ENCODE measurements around the gene YY1. TPM values are rescaled to one million over a fixed set of nuclear protein-coding genes. Genes with fewer than 3 reads are reported as not detected.
A peak's percentile ranks its signal among the peaks of the same experiment; 100 is the strongest.

The YY1 gene
- total RNA-seq, 1 donor from 2014 or later, result 58.9 TPM

DNA sequence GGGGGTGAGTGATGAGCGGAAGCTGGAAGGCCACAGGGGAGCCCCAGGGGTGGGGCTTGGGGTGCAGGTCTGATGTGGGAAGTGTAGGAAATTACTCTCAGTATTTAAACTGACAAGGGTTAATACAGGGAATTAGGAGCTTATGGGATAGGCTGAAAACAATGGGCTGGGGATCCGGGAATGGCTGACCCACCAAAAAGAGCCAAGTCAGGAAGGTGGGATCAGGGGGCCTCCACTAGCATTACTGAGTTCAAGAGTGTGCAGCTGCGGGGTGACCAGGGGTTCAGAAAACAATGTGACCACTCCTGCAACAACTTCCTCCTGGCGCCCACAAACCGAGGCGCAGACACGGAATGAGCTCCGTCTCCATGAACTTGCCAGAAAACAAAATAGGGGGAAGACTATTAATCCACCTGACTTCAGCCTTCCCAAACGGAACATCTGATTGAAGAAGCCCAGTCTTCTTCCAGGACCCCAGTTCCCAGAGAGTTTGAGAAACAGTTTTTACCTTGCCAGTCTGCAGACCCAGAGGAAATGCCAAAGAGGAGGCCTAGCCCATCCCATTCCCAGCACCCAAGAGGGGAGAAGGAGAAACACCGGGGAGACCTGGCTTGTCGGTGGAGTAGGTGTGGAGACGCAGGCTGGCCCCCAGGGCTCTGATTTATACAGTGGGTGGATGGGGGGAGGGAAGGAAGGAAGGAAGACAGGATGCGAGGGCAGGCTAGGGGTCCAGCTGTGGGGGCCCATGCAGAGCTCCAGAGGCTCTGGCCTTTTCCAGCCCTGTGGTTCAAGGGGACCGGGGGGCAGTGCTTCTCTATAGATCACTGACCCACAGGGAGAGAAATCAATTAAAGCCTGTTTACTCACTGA is 16.5 kb upstream of the YY1 start:
- Histone ChIP-seq H2AFZ (replicated peaks) (no peak overlapping the region), H4K20me1 (ENCODE audit: low read depth) (peaks cover 69% of the 10 kb centered on the region), H3K79me2 (ENCODE audit: low read depth) (peaks cover 91% of the 10 kb centered on the region)

GRCh38 chr14:100223332-100224201 is 15.4 kb upstream of the YY1 start:
- peak; percentile 70 for DNase-seq (ENCODE audit: low spot score)
- peak overlapping the region; percentile 93 for H3K27ac ChIP-seq
- H3K9me3 ChIP-seq (ENCODE audit: low read depth), result no peaks in the 10 kb centered on the region
- Mint-ChIP-seq H3K36me3 (peaks cover 6% of the 10 kb centered on the region), H3K9me3 (no peaks in the 10 kb centered on the region), H3K27ac (peak overlapping the region; percentile 76), H3K27me3 (ENCODE audit: insufficient read depth, low read depth) (peaks cover 2% of the 10 kb centered on the region), H3K4me3 (peak overlapping the region; percentile 65), H3K4me1 (peaks cover 3% of the 10 kb centered on the region)
- peaks cover 39% of the 10 kb centered on the region for H3K4me1 ChIP-seq
- no peak overlapping the region for H3K4me3 ChIP-seq
- H3F3A ChIP-seq (ENCODE audit: low read depth), result peaks cover 54% of the 10 kb centered on the region
- peak overlapping the region; percentile 73 for H3K4me2 ChIP-seq
- peaks cover 92% of the 10 kb centered on the region for H3K79me2 ChIP-seq (ENCODE audit: low read depth)
- H3K36me3 ChIP-seq, result no peaks in the 10 kb centered on the region
- no peaks in the 10 kb centered on the region for H3K27me3 ChIP-seq
- peaks cover 77% of the 10 kb centered on the region for H4K20me1 ChIP-seq (ENCODE audit: low read depth)
- H3K9ac ChIP-seq, result peak overlapping the region; percentile 30
- TF ChIP-seq EZH2phosphoT487 (IDR thresholded peaks at IDR 0.05), result no peak
- TF ChIP-seq EZH2 (IDR thresholded peaks at IDR 0.05), result no peak
- TF ChIP-seq, protein P1, sequence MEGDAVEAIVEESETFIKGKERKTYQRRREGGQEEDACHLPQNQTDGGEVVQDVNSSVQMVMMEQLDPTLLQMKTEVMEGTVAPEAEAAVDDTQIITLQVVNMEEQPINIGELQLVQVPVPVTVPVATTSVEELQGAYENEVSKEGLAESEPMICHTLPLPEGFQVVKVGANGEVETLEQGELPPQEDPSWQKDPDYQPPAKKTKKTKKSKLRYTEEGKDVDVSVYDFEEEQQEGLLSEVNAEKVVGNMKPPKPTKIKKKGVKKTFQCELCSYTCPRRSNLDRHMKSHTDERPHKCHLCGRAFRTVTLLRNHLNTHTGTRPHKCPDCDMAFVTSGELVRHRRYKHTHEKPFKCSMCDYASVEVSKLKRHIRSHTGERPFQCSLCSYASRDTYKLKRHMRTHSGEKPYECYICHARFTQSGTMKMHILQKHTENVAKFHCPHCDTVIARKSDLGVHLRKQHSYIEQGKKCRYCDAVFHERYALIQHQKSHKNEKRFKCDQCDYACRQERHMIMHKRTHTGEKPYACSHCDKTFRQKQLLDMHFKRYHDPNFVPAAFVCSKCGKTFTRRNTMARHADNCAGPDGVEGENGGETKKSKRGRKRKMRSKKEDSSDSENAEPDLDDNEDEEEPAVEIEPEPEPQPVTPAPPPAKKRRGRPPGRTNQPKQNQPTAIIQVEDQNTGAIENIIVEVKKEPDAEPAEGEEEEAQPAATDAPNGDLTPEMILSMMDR (IDR thresholded peaks at IDR 0.05), result no peak
- H2AFZ ChIP-seq (replicated peaks), result no peak overlapping the region

More for the DNA sequence above, 16.5 kb upstream of the YY1 start:
- peak overlapping the region; percentile 73 for H3K4me2 ChIP-seq
- Mint-ChIP-seq H3K9me3 (no peaks in the 10 kb centered on the region), H3K36me3 (no peaks in the 10 kb centered on the region), H3K27me3 (ENCODE audit: insufficient read depth, low read depth) (peaks cover 2% of the 10 kb centered on the region), H3K4me3 (no peak overlapping the region), H3K27ac (no peak overlapping the region), H3K4me1 (peaks cover 3% of the 10 kb centered on the region)
- peak overlapping the region; percentile 93 for H3K27ac ChIP-seq
- H3K27me3 ChIP-seq, result no peaks in the 10 kb centered on the region
- no peak overlapping the region for H3K9ac ChIP-seq
- TF ChIP-seq, protein P1 (IDR thresholded peaks at IDR 0.05), result no peak
- no peak for TF ChIP-seq EZH2 (IDR thresholded peaks at IDR 0.05)
- no peak for TF ChIP-seq EZH2phosphoT487 (IDR thresholded peaks at IDR 0.05)
- H3K36me3 ChIP-seq, result no peaks in the 10 kb centered on the region
- peak overlapping the region; percentile 46 for H3K4me3 ChIP-seq
- H3K4me1 ChIP-seq, result peaks cover 39% of the 10 kb centered on the region
- no peaks in the 10 kb centered on the region for H3K9me3 ChIP-seq (ENCODE audit: low read depth)
- peaks cover 54% of the 10 kb centered on the region for H3F3A ChIP-seq (ENCODE audit: low read depth)
- peak; percentile 64 for DNase-seq (ENCODE audit: low spot score)

GRCh38 chr14:100224229-100224866 is 14.6 kb upstream of the YY1 start:
- H3K9me3 Mint-ChIP-seq, result no peaks in the 10 kb centered on the region
- no peaks in the 10 kb centered on the region for H3K36me3 ChIP-seq
- peak overlapping the region; percentile 40 for H3K27ac ChIP-seq

More at GRCh38 chr14:100224229-100224866, 14.6 kb upstream of the YY1 start:
- DNase-seq (ENCODE audit: low spot score), result no peak
- TF ChIP-seq, protein P1 (IDR thresholded peaks at IDR 0.05), result no peak
- TF ChIP-seq EZH2phosphoT487 (IDR thresholded peaks at IDR 0.05) (no peak), EZH2 (IDR thresholded peaks at IDR 0.05) (no peak)
- H4K20me1 ChIP-seq (ENCODE audit: low read depth), result peaks cover 80% of the 10 kb centered on the region
- Mint-ChIP-seq H3K27me3 (ENCODE audit: insufficient read depth, low read depth) (peaks cover 2% of the 10 kb centered on the region), H3K27ac (no peak overlapping the region), H3K36me3 (peaks cover 10% of the 10 kb centered on the region), H3K4me1 (peaks cover 3% of the 10 kb centered on the region), H3K4me3 (no peak overlapping the region)
- no peaks in the 10 kb centered on the region for H3K9me3 ChIP-seq (ENCODE audit: low read depth)
- H3K4me1 ChIP-seq, result peaks cover 39% of the 10 kb centered on the region
- peak overlapping the region; percentile 73 for H3K4me2 ChIP-seq
- H2AFZ ChIP-seq (replicated peaks), result no peak overlapping the region
- H3F3A ChIP-seq (ENCODE audit: low read depth), result peaks cover 54% of the 10 kb centered on the region
- no peak overlapping the region for H3K9ac ChIP-seq
- H3K27me3 ChIP-seq, result no peaks in the 10 kb centered on the region
- H3K79me2 ChIP-seq (ENCODE audit: low read depth), result peaks cover 92% of the 10 kb centered on the region
- H3K4me3 ChIP-seq, result no peak overlapping the region

Data from neural progenitor cell (in vitro differentiated cells).